Small intestine (tissue), 7 donors: ENCODE results near the gene FAT2. TPM values are rescaled to one million over a fixed set of nuclear protein-coding genes. Genes with fewer than 3 reads are reported as not detected.
"Not testable (repeated sequence)": the region's sequence is repeated elsewhere in the genome, so short reads cannot be mapped to it uniquely, and the experiment has no call there.

Experiments used
- DNase-seq, 2 donors: peaks; one replicate each; pipeline versions ENCODE4 v3.0.0 to v3.0.0-alpha.2; 2013
- FAIRE-seq: peaks from 2 replicates; lab custom pipeline; 2012; peaks lifted over from hg19 to GRCh38; lab: Jason Lieb, UNC
- H3K27ac ChIP-seq, 3 donors: one replicate each; pipeline ENCODE4 v1.5.1; 2013; ENCODE audit warnings: low read length in 2 of 3, mild to moderate bottlenecking in 2 of 3, control low read depth in 1 of 3, inconsistent platforms in 1 of 3, low read depth in 1 of 3, moderate library complexity in 1 of 3
- H3K27me3 ChIP-seq, 3 donors: one replicate each; pipeline ENCODE4 v1.6.1; 2013; ENCODE audit warnings: low read length in 3 of 3, inconsistent platforms in 1 of 3; ENCODE audit not compliant: control insufficient read depth in 3 of 3, insufficient read depth in 3 of 3
- H3K36me3 ChIP-seq, 3 donors: one replicate each; pipeline ENCODE4 v1.6.1; 2013; ENCODE audit warnings: low read length in 3 of 3, inconsistent platforms in 1 of 3, low read depth in 1 of 3, mild to moderate bottlenecking in 1 of 3, moderate library complexity in 1 of 3; ENCODE audit not compliant: control insufficient read depth in 3 of 3, insufficient read depth in 2 of 3
- H3K4me1 ChIP-seq, 3 donors: one replicate each; pipeline ENCODE4 v1.6.1; 2013; ENCODE audit warnings: low read length in 2 of 3, inconsistent platforms in 1 of 3, low read depth in 1 of 3, mild to moderate bottlenecking in 1 of 3, moderate library complexity in 1 of 3; ENCODE audit not compliant: control insufficient read depth in 3 of 3, insufficient read depth in 2 of 3
- H3K4me3 ChIP-seq, 3 donors: one replicate each; pipeline ENCODE4 v1.5.1; 2013; ENCODE audit warnings: low read length in 3 of 3, control low read depth in 1 of 3, inconsistent platforms in 1 of 3, low read depth in 1 of 3, mild to moderate bottlenecking in 1 of 3, moderate library complexity in 1 of 3
- H3K9me3 ChIP-seq, 2 donors: one replicate each; pipeline ENCODE4 v1.6.1; 2013; ENCODE audit warnings: low read depth in 1 of 2, low read length in 1 of 2; ENCODE audit not compliant: control insufficient read depth in 2 of 2, insufficient read depth in 1 of 2
- WGBS, 3 donors: extraction: QIAGEN DNeasy Blood & Tissue Kit; methylation state at CpG; one replicate each; pipeline ENCODE4 v1.1.7; 2013; 5-methylcytosine and 5-hydroxymethylcytosine counted together
- polyA plus RNA-seq, 4 donors: library from polyadenylated mRNA; stranded (reverse) in 3 of 4; unstranded in 1 of 4; fragments of 200-250 nt in 3 of 4; fragments of 120-200 nt in 1 of 4; gene quantifications; one replicate each; pipeline versions ENCODE4 v1.2.1 to v1.2.3, GENCODE V29; 2013
- donor health status: healthy with polysubstance abuse.
- donor health status: control.
- donor health status: control.
- donor health status: Bipolar disorder and iron deficiency.
- donor health status: healthy.

FAT2 gene
- polyA plus RNA-seq, 4 donors, result 0.01 to 0.49 TPM; not detected in 2

- Histone ChIP-seq H3K9me3 (no peaks in the 10 kb centered on the region), H3K4me1 (no peaks in the 10 kb centered on the region), H3K4me3 (no peak overlapping the region), H3K27me3 (no peaks in the 10 kb centered on the region), H3K36me3 (no peaks in the 10 kb centered on the region), H3K27ac (no peak overlapping the region)
- WGBS, 3 donors, result 82 to 88% (median 88%) methylated on average over 14 of the region's 14 CpGs
- no peak for DNase-seq
- no peak for FAIRE-seq
Observed at GRCh38 chr5:151584057-151584937, 6.8 kb downstream of the FAT2 start.

GRCh38 chr5:151581812-151582583, 9.1 kb downstream of the FAT2 start:
- 62 to 68% (median 66%) methylated on average over 6 of the region's 6 CpGs for WGBS, 3 donors

GRCh38 chr5:151581347-151581746, 9.8 kb downstream of the FAT2 start:
- H3K9me3 ChIP-seq, result no peaks in the 10 kb centered on the region
- no peak overlapping the region for H3K4me3 ChIP-seq
- no peaks in the 10 kb centered on the region for H3K4me1 ChIP-seq
- no peak overlapping the region for H3K27ac ChIP-seq
- no peaks in the 10 kb centered on the region for H3K27me3 ChIP-seq
- 75 to 86% (median 76%) methylated on average over 4 of the region's 4 CpGs for WGBS, 3 donors
- DNase-seq, result no peak
- FAIRE-seq, result no peak
- H3K36me3 ChIP-seq, result no peaks in the 10 kb centered on the region

More at GRCh38 chr5:151581812-151582583, 9.1 kb downstream of the FAT2 start:
- Histone ChIP-seq H3K9me3 (no peaks in the 10 kb centered on the region), H3K27ac (no peak overlapping the region), H3K36me3 (no peaks in the 10 kb centered on the region), H3K4me3 (no peak overlapping the region), H3K4me1 (no peaks in the 10 kb centered on the region), H3K27me3 (no peaks in the 10 kb centered on the region)
- FAIRE-seq, result no peak
- DNase-seq, result no peak

GRCh38 chr5:151580858-151581257, 10.3 kb downstream of the FAT2 start:
- DNase-seq (no peak), FAIRE-seq (no peak)
- Histone ChIP-seq H3K4me3 (no peak overlapping the region), H3K9me3 (no peaks in the 10 kb centered on the region), H3K36me3 (no peaks in the 10 kb centered on the region), H3K27me3 (no peaks in the 10 kb centered on the region), H3K4me1 (no peaks in the 10 kb centered on the region), H3K27ac (no peak overlapping the region)
- 71 to 79% (median 75%) methylated on average over 6 of the region's 6 CpGs for WGBS, 3 donors

- Histone ChIP-seq H3K9me3 (no peaks in the 10 kb centered on the region), H3K36me3 (no peaks in the 10 kb centered on the region), H3K4me1 (no peaks in the 10 kb centered on the region), H3K27ac (no peak overlapping the region), H3K4me3 (no peak overlapping the region), H3K27me3 (no peaks in the 10 kb centered on the region)
- FAIRE-seq, result no peak
- 83 to 91% (median 89%) methylated on average over 9 of the region's 9 CpGs for WGBS, 3 donors
- DNase-seq, result no peak
Observed at GRCh38 chr5:151580239-151580638, 10.9 kb downstream of the FAT2 start.

- WGBS, 3 donors, result 78 to 87% (median 81%) methylated on average over 1 of the region's 1 CpG
- not testable (repeated sequence) for H3K9me3 ChIP-seq, H3K36me3 ChIP-seq, FAIRE-seq, H3K4me3 ChIP-seq, H3K27ac ChIP-seq, H3K27me3 ChIP-seq, DNase-seq, H3K4me1 ChIP-seq
Observed at GRCh38 chr5:151579146-151579545, 12.0 kb downstream of the FAT2 start.

- no peak for DNase-seq
- H3K36me3 ChIP-seq, result no peaks in the 10 kb centered on the region
- no peak for FAIRE-seq
- H3K4me3 ChIP-seq, result no peak overlapping the region
- no peaks in the 10 kb centered on the region for H3K4me1 ChIP-seq
- 90 to 95% (median 90%) methylated on average over 6 of the region's 6 CpGs for WGBS, 3 donors
- no peaks in the 10 kb centered on the region for H3K9me3 ChIP-seq
- no peaks in the 10 kb centered on the region for H3K27me3 ChIP-seq
- H3K27ac ChIP-seq, result no peak overlapping the region
Observed at GRCh38 chr5:151578326-151579025, 12.7 kb downstream of the FAT2 start.

- no peak for DNase-seq
- no peak for FAIRE-seq
- Histone ChIP-seq H3K4me1 (no peaks in the 10 kb centered on the region), H3K36me3 (no peaks in the 10 kb centered on the region), H3K27ac (no peak overlapping the region), H3K27me3 (no peaks in the 10 kb centered on the region), H3K4me3 (no peak overlapping the region), H3K9me3 (no peaks in the 10 kb centered on the region)
- 50 to 73% (median 58%) methylated on average over 5 of the region's 5 CpGs for WGBS, 3 donors
Observed at GRCh38 chr5:151577566-151577965, 13.6 kb downstream of the FAT2 start.
